CD4-positive, alpha-beta memory T cell (primary cell): ENCODE data around the gene TRPC1. TPM values are rescaled to one million over a fixed set of nuclear protein-coding genes. Genes with fewer than 3 reads are reported as not detected.
A peak's percentile ranks its signal among the peaks of the same experiment; 100 is the strongest.

Source experiments
- CTCF ChIA-PET: fragments of 350-600 bp; sonication (Branson Sonifier 250); formaldehyde crosslinking; loops from one replicate; lab custom pipeline; 2021; ENCODE audit warnings: inconsistent platforms; ENCODE audit not compliant: partially characterized antibody; lab: Charles Lee
- POLR2A ChIA-PET: fragments of 350-600 bp; sonication (Branson Sonifier 250); formaldehyde crosslinking; loops from one replicate; lab custom pipeline; 2021; ENCODE audit not compliant: partially characterized antibody; lab: Charles Lee
- DNase-seq, 5 donors: peaks; one replicate each; pipeline versions ENCODE4 v3.0.0 to v3.0.0-alpha.2; 2020 to 2022; ENCODE audit warnings: mixed read lengths in 1 of 5
- H3K27ac ChIP-seq: one replicate; pipeline ENCODE4 v1.7.0; 2013; ENCODE audit warnings: low read depth, low read length
- H3K27me3 ChIP-seq: 2 replicates; pipeline ENCODE4 v1.7.0; 2013; ENCODE audit warnings: mild to moderate bottlenecking, low read length, moderate library complexity; ENCODE audit not compliant: insufficient read depth
- H3K36me3 ChIP-seq: 2 replicates; pipeline ENCODE4 v1.7.0; 2013; ENCODE audit warnings: mild to moderate bottlenecking, low read length, moderate library complexity; ENCODE audit not compliant: insufficient read depth
- H3K4me1 ChIP-seq: 2 replicates; pipeline ENCODE4 v1.7.0; 2013; ENCODE audit warnings: mild to moderate bottlenecking, low read length, moderate library complexity; ENCODE audit not compliant: insufficient read depth
- H3K4me3 ChIP-seq, 2 donors: one replicate each; pipeline ENCODE4 v1.7.0; 2013; ENCODE audit warnings: low read length in 2 of 2, mild to moderate bottlenecking in 1 of 2
- H3K9me3 ChIP-seq, 2 donors: one replicate each; pipeline ENCODE4 v1.7.0; 2013; ENCODE audit warnings: low read length in 2 of 2, control low read depth in 1 of 2; ENCODE audit not compliant: control insufficient read depth in 1 of 2
- H3K27ac Mint-ChIP-seq, 7 donors: one replicate each; pipeline ENCODE4 v1.8.0; 2020 to 2021; ENCODE audit warnings: mixed read lengths in 7 of 7, mild to moderate bottlenecking in 6 of 7, inconsistent platforms in 3 of 7, moderate library complexity in 3 of 7
- H3K27me3 Mint-ChIP-seq, 2 donors: one replicate each; pipeline ENCODE4 v1.8.0; 2020 to 2021; ENCODE audit warnings: mixed read lengths in 2 of 2
- H3K36me3 Mint-ChIP-seq, 2 donors: one replicate each; pipeline ENCODE4 v1.8.0; 2020 to 2021; ENCODE audit warnings: mixed read lengths in 2 of 2, inconsistent platforms in 1 of 2, mild to moderate bottlenecking in 1 of 2
- H3K4me1 Mint-ChIP-seq, 4 donors: one replicate each; pipeline ENCODE4 v1.8.0; 2020 to 2021; ENCODE audit warnings: mixed read lengths in 4 of 4, mild to moderate bottlenecking in 1 of 4
- H3K4me3 Mint-ChIP-seq, 8 donors: one replicate each; pipeline ENCODE4 v1.8.0; 2020 to 2021; ENCODE audit warnings: mixed read lengths in 8 of 8, mild to moderate bottlenecking in 7 of 8, moderate library complexity in 6 of 8, inconsistent platforms in 3 of 8
- H3K9me3 Mint-ChIP-seq, 8 donors: one replicate each; pipeline ENCODE4 v1.8.0; 2020 to 2021; ENCODE audit warnings: mixed read lengths in 8 of 8, mild to moderate bottlenecking in 5 of 8, inconsistent platforms in 3 of 8, moderate library complexity in 1 of 8
- intact Hi-C: fragments of 100-400 bp; cut with micrococcal nuclease; formaldehyde crosslinking; loops from one replicate; pipeline ENCODE4 v1.15.1; 2023
- polyA plus RNA-seq, 2 donors: library from polyadenylated mRNA; unstranded; fragments of 300-500 nt; fragmentation: Illumina TruSeq; gene quantifications; one replicate each; pipeline ENCODE4 v1.2.3, GENCODE V29; 2021
- total RNA-seq, 2 experiments: library from RNA; stranded (reverse); gene quantifications; one replicate each; pipeline ENCODE4 v1.2.3, GENCODE V29; 2021

The TRPC1 gene
- total and polyA plus RNA-seq, 4 experiments from 2014 or later = 1.5 to 8.8 (median 3.8) TPM

DNA sequence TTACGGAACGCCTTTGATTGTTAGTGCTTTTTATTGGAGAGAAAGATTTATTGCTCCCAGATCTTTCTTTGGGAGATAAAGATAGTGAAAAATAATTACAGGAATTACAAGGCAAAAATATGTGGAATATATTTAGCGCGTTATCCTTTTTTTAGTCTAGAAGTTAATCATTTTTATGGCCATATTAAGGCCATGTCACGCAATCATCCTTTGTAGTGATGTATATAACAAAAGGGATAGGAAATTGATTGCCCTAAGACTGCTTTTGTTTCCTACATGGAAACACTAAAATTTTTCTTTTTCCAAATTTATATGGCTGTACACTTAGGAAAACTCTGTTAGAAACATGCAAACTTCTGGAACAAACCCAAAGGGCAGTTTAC is 1.5 kb downstream of the TRPC1 start:
- ChIA-PET CTCF (interaction anchor here (2.0 kb wide), 1 partner anchor 146 kb away, joined by 7 read pairs; the partner anchor contains the start of gene ATR), POLR2A (interaction anchor here (0.9 to 2.0 kb wide), 4 partner anchors 129 to 1247 kb away, joined by 3 to 16 read pairs (median 8); partner anchors contain the start of genes ATR, DIPK2A, PLS1 and U2SURP)
- Histone ChIP-seq H3K27me3 (no peaks in the 10 kb centered on the region), H3K27ac (no peak overlapping the region), H3K36me3 (no peaks in the 10 kb centered on the region), H3K4me3 (no peak overlapping the region), H3K4me1 (peaks cover 12% of the 10 kb centered on the region), H3K9me3 (no peaks in the 10 kb centered on the region)
- Mint-ChIP-seq H3K4me3 (peak overlapping the region; percentile 84 to 90 (median 88)), H3K27ac (peak overlapping the region in 5 of 7 donors; percentile 59 to 92 (median 83)), H3K9me3 (no peaks in the 10 kb centered on the region), H3K36me3 (peaks cover 0 to 2% of the 10 kb centered on the region in 2 donors), H3K4me1 (peaks cover 8 to 15% (median 15%) of the 10 kb centered on the region in 4 donors), H3K27me3 (peaks cover 2 to 7% of the 10 kb centered on the region in 2 donors)
- intact Hi-C loops = loop anchor here (2.0 kb wide), 1 partner anchor 279 kb away; no protein-coding TSS in a partner anchor
- DNase-seq = no peak

DNA sequence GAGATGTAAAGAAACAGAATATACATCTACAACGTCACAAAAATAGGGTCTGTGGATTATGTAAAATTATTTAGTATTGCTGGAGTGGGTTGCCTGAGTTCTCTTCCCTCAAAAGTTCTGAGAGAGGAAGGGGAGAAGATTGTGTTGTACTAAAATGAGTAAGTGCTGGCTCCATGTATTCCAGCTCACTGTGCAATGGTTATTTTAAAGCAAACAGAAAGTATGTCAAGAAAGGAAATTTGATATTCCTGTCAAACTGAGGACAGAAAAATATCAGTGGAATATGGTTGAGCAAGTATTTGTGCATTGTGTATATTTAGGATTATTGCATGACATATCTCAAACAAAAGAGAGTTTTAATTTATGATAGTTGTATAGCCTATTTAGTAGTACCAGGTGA is 2.2 kb downstream of the TRPC1 start:
- ChIA-PET POLR2A (interaction anchor here (1.5 kb wide), 1 partner anchor 275 kb away, joined by 3 read pairs; the partner anchor contains the start of gene U2SURP), CTCF (no interaction called here)
- Histone ChIP-seq H3K4me1 (peaks cover 12% of the 10 kb centered on the region), H3K36me3 (no peaks in the 10 kb centered on the region), H3K4me3 (no peak overlapping the region), H3K27ac (no peak overlapping the region), H3K9me3 (no peaks in the 10 kb centered on the region), H3K27me3 (no peaks in the 10 kb centered on the region)
- Mint-ChIP-seq H3K9me3 (no peaks in the 10 kb centered on the region), H3K36me3 (peaks cover 0 to 2% of the 10 kb centered on the region in 2 donors), H3K27me3 (peaks cover 0 to 2% of the 10 kb centered on the region in 2 donors), H3K27ac (peak overlapping the region in 2 of 7 donors; percentile 41 to 60), H3K4me1 (peaks cover 8 to 15% (median 15%) of the 10 kb centered on the region in 4 donors), H3K4me3 (no peak overlapping the region)
- intact Hi-C loops = no loop called here
- no peak for DNase-seq

DNA sequence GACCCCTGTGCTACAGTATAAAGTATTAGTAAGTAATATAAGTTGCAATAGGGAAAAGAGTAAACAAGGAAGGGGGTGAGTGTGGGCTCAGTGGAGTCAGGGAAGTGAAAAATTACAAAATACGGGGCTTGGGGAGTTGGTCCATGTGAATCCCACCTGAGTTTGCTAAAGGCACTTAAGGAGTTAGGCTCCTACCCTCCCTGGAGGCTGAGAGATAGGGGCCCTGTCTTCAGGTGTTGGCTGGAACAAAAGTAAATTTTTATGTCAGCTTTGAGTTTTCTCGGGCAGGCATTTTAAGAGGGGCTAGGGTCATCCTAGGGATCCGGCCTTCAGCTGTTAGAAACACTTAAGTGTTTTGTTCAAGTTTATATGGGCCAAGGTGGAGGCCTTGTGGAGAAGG is 8.2 kb downstream of the TRPC1 start:
- ChIA-PET CTCF (interaction anchor here (1.5 kb wide), 1 partner anchor 14 kb away, joined by 4 read pairs; no protein-coding TSS in a partner anchor), POLR2A (interaction anchor here (0.9 kb wide), 1 partner anchor 8 kb away, joined by 4 read pairs; the partner anchor contains the start of gene TRPC1)
- H3K27me3 Mint-ChIP-seq = peaks cover 0 to 1% of the 10 kb centered on the region in 2 donors
- no peaks in the 10 kb centered on the region for H3K27me3 ChIP-seq
- H3K4me1 ChIP-seq = no peaks in the 10 kb centered on the region
- H3K9me3 ChIP-seq = no peaks in the 10 kb centered on the region
- intact Hi-C loops = no loop called here
- H3K4me3 ChIP-seq = no peak overlapping the region
- no peak overlapping the region for H3K4me3 Mint-ChIP-seq
- no peaks in the 10 kb centered on the region for H3K9me3 Mint-ChIP-seq
- no peaks in the 10 kb centered on the region for H3K36me3 Mint-ChIP-seq
- DNase-seq = no peak
- H3K36me3 ChIP-seq = no peaks in the 10 kb centered on the region
- no peak overlapping the region for H3K27ac Mint-ChIP-seq
- H3K4me1 Mint-ChIP-seq = peaks cover 0 to 4% (median 0%) of the 10 kb centered on the region in 4 donors
- no peak overlapping the region for H3K27ac ChIP-seq

DNA sequence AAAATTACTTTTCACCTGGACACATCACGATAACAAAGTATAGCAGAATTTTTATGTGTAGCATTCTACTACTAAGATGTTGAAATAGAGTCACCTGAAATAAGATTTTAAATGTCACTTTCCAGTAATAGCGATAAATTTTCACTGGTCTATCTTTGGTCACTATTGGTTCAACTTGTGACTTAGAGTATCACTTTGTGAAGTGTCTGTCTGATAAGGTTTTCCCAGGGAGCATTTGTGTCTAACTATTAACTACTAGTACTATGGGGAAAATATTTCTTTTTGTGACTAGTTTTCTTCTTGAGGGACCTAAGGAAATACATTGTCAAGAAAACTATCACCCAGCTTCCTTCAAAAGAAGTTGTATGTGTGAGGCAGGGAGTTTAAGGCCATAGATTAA is 11.0 kb downstream of the TRPC1 start:
- Histone ChIP-seq H3K4me3 (no peak overlapping the region), H3K9me3 (no peaks in the 10 kb centered on the region), H3K36me3 (no peaks in the 10 kb centered on the region), H3K4me1 (no peaks in the 10 kb centered on the region), H3K27me3 (no peaks in the 10 kb centered on the region), H3K27ac (no peak overlapping the region)
- POLR2A ChIA-PET = no interaction called here
- Mint-ChIP-seq H3K27ac (no peak overlapping the region), H3K27me3 (peaks cover 0 to 1% of the 10 kb centered on the region in 2 donors), H3K9me3 (no peaks in the 10 kb centered on the region), H3K4me1 (peaks cover 0 to 2% (median 0%) of the 10 kb centered on the region in 4 donors), H3K4me3 (no peak overlapping the region), H3K36me3 (no peaks in the 10 kb centered on the region)
- intact Hi-C loops = no loop called here
- DNase-seq = no peak
- CTCF ChIA-PET = no interaction called here

DNA sequence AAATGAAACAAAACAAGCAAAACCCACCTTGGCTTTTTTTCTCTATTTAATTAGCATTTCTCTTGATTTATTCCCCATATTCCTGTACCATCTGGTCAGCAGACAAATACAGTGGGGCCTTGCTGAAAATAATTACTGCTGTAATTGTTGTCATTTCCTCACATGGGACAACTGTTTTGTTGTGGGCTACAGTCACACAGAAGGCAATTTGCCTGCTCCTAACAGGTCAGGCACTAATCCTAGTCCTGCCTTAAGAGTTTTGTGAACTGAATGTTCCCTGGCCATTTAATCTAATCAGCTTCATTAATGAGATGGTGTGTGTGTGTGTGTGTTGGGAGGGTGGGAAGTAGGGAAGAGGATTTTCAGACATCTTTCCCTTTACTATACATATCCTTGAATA is 11.6 kb downstream of the TRPC1 start:
- intact Hi-C loops = no loop called here
- no peaks in the 10 kb centered on the region for H3K9me3 ChIP-seq
- no peaks in the 10 kb centered on the region for H3K4me1 ChIP-seq
- no peaks in the 10 kb centered on the region for H3K27me3 ChIP-seq
- DNase-seq = no peak
- POLR2A ChIA-PET = no interaction called here
- no peak overlapping the region for H3K4me3 ChIP-seq
- H3K9me3 Mint-ChIP-seq = no peaks in the 10 kb centered on the region
- H3K36me3 Mint-ChIP-seq = no peaks in the 10 kb centered on the region
- peaks cover 0 to 1% of the 10 kb centered on the region in 2 donors for H3K27me3 Mint-ChIP-seq
- H3K36me3 ChIP-seq = no peaks in the 10 kb centered on the region
- CTCF ChIA-PET = no interaction called here
- H3K27ac ChIP-seq = no peak overlapping the region
- H3K4me3 Mint-ChIP-seq = no peak overlapping the region
- H3K4me1 Mint-ChIP-seq = peaks cover 0 to 2% (median 0%) of the 10 kb centered on the region in 4 donors
- peak overlapping the region in 1 of 7 donors; percentile 77 for H3K27ac Mint-ChIP-seq

DNA sequence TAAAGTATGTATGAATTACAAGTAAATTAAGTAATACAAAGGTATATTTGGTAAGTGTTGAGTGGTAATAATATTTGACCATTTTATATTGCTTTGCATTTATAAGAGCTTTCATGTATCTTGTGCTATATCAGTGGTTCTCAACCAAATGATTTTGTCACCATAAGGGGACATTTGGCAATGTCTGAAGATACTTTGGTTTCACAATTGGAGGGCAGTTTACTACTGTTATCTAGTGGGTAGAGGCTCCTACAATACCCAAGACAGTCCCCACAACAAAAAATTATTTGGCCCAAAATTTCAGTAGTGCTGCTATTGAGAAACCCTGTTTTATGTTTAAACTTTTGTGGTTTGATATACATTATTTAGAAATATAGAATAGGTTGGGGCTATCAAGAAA is 14.6 kb downstream of the TRPC1 start:
- H3K27ac ChIP-seq = no peak overlapping the region
- no peaks in the 10 kb centered on the region for H3K36me3 Mint-ChIP-seq
- H3K27me3 Mint-ChIP-seq = peaks cover 0 to 1% of the 10 kb centered on the region in 2 donors
- no peak overlapping the region for H3K4me3 Mint-ChIP-seq
- ChIA-PET POLR2A (no interaction called here), CTCF (no interaction called here)
- intact Hi-C loops = no loop called here
- no peak for DNase-seq
- H3K4me3 ChIP-seq = no peak overlapping the region
- H3K36me3 ChIP-seq = no peaks in the 10 kb centered on the region
- H3K27ac Mint-ChIP-seq = no peak overlapping the region
- no peaks in the 10 kb centered on the region for H3K9me3 Mint-ChIP-seq
- H3K4me1 Mint-ChIP-seq = peaks cover 0 to 2% (median 0%) of the 10 kb centered on the region in 4 donors
- H3K27me3 ChIP-seq = no peaks in the 10 kb centered on the region
- no peaks in the 10 kb centered on the region for H3K4me1 ChIP-seq
- no peaks in the 10 kb centered on the region for H3K9me3 ChIP-seq

DNA sequence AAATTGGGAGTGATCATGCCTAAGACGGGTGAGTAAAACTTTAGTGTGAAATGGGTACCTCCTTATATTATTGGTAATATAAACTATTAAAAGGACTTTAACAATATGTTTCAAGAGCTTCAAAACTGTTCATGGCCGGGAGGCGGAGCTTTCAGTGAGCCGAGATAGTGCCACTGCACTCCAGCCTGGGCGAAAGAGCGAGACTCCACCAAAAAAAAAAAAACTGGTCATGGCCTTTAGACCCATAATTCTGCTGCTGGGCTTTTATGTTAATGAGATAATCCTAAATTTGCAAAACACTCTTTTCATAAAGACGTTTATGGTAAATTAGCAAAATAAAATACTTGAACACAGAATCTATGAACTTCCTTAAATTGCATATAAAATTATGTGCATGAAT is 22.8 kb downstream of the TRPC1 start:
- H3K36me3 ChIP-seq = no peaks in the 10 kb centered on the region
- Mint-ChIP-seq H3K36me3 (peaks cover 10 to 26% of the 10 kb centered on the region in 2 donors), H3K27ac (no peak overlapping the region), H3K4me1 (no peaks in the 10 kb centered on the region), H3K27me3 (no peaks in the 10 kb centered on the region), H3K4me3 (no peak overlapping the region), H3K9me3 (peaks cover 0 to 10% (median 7%) of the 10 kb centered on the region in 8 donors)
- no peaks in the 10 kb centered on the region for H3K27me3 ChIP-seq
- no peaks in the 10 kb centered on the region for H3K9me3 ChIP-seq
- no peak overlapping the region for H3K27ac ChIP-seq
- H3K4me3 ChIP-seq = no peak overlapping the region
- no peak for DNase-seq
- no peaks in the 10 kb centered on the region for H3K4me1 ChIP-seq
- intact Hi-C loops = no loop called here
- ChIA-PET CTCF (no interaction called here), POLR2A (no interaction called here)
